Left ventricle myocardium inferior (tissue), 1 donor: ENCODE data around the gene METRNL. TPM values are rescaled to one million over a fixed set of nuclear protein-coding genes. Genes with fewer than 3 reads are reported as not detected.
A peak's percentile ranks its signal among the peaks of the same experiment; 100 is the strongest.

ENCODE experiments used
- DNase-seq: peaks from one replicate; pipeline ENCODE4 v3.0.0-alpha.2; 2020
- H3K27ac ChIP-seq: fragments of 200-600 bp; replicated peaks from 2 replicates; pipeline ENCODE4 v1.8.0; 2021
- H3K27me3 ChIP-seq: fragments of 200-600 bp; 2 replicates; pipeline ENCODE4 v1.8.0; 2021; ENCODE audit warnings: low read depth
- H3K36me3 ChIP-seq: fragments of 200-600 bp; 2 replicates; pipeline ENCODE4 v1.8.0; 2021
- H3K4me1 ChIP-seq: fragments of 200-600 bp; 2 replicates; pipeline ENCODE4 v1.8.0; 2021
- H3K4me3 ChIP-seq: fragments of 200-600 bp; 2 replicates; pipeline ENCODE4 v1.8.0; 2021; ENCODE audit warnings: mild to moderate bottlenecking, moderate library complexity
- H3K9me3 ChIP-seq: fragments of 200-600 bp; replicated peaks from 2 replicates; pipeline ENCODE4 v1.8.0; 2021
- intact Hi-C: fragments of 100-400 bp; cut with micrococcal nuclease; formaldehyde crosslinking; loops from one replicate; pipeline ENCODE4 v1.11.0; 2022
- total RNA-seq: library from RNA; stranded (reverse); fragmentation: NEBNext Ultra II Directional; extraction: Animal tissue kit (Norgen Biotek cat#: 25700); gene quantifications from one replicate; pipeline ENCODE4 v1.2.1, GENCODE V29; 2021
- TF ChIP-seq, protein P1 (sequence below): fragments of 200-600 bp; IDR thresholded peaks from 2 replicates; pipeline ENCODE4 v1.8.0; 2021; ENCODE audit warnings: antibody characterized with exemption, mild to moderate bottlenecking, borderline replicate concordance
- donor health status: DM: no; HTN: yes; CAD: no; lungs with severe emphysema.

The METRNL gene
- total RNA-seq, 1 donor from 2014 or later, result 75.2 TPM

- Histone ChIP-seq H3K9me3 (no peaks in the 10 kb centered on the region), H3K27me3 (no peaks in the 10 kb centered on the region), H3K27ac (peak overlapping the region; percentile 60), H3K4me1 (peaks cover 25% of the 10 kb centered on the region), H3K36me3 (no peaks in the 10 kb centered on the region), H3K4me3 (peak overlapping the region; percentile 59)
- no peak for DNase-seq
- intact Hi-C loops, result no loop called here
- TF ChIP-seq, protein P1, sequence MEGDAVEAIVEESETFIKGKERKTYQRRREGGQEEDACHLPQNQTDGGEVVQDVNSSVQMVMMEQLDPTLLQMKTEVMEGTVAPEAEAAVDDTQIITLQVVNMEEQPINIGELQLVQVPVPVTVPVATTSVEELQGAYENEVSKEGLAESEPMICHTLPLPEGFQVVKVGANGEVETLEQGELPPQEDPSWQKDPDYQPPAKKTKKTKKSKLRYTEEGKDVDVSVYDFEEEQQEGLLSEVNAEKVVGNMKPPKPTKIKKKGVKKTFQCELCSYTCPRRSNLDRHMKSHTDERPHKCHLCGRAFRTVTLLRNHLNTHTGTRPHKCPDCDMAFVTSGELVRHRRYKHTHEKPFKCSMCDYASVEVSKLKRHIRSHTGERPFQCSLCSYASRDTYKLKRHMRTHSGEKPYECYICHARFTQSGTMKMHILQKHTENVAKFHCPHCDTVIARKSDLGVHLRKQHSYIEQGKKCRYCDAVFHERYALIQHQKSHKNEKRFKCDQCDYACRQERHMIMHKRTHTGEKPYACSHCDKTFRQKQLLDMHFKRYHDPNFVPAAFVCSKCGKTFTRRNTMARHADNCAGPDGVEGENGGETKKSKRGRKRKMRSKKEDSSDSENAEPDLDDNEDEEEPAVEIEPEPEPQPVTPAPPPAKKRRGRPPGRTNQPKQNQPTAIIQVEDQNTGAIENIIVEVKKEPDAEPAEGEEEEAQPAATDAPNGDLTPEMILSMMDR, result no peak
Measured at GRCh38 chr17:83109386-83109785, 30.0 kb downstream of the METRNL start.

DNA sequence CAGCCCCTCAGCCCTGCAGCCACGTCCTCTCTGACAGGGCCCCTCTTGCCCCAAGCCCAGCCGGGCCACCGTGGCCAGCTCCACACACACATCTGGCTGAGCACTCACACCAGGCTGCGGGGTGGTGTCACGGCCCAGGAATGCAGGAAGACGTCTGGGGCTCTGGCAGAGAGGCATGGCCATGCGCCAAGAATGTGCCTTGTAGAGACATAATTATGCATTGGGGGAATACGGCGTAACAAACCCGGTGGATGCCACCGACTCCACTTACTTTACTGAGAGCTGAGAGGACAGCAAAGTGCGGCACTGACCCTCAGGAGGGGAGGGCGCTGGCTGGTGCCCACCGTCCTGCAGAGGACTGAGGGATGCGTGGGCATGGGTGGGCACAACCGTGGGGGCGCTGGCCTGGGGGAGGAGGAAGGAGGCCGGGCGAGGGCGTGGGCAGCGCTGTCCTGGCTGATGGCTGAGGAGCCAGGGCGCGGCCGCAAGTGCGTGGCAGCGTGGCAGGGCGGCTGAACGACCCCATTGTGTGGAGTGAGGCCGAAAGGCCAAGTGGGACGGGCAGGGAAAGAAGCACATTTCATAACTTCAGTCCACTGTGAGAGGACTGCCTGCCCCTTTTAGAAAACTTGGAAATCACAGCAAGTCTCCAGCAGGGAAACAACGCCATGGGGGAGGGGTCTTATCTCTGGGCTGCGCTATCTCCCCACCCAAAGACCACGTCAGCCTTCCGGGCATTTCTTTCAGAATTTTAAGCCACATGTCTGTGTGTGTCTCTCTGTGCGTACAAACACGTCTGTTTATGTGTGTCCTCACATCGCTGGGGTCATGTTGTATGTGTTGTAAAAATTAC is 30.6 kb downstream of the METRNL start:
- TF ChIP-seq, protein P1, result no peak
- peak overlapping the region; percentile 59 for H3K4me3 ChIP-seq
- intact Hi-C loops, result no loop called here
- H3K9me3 ChIP-seq, result no peaks in the 10 kb centered on the region
- H3K27me3 ChIP-seq, result no peaks in the 10 kb centered on the region
- peak overlapping the region; percentile 60 for H3K27ac ChIP-seq
- peak; percentile 83 for DNase-seq
- no peaks in the 10 kb centered on the region for H3K36me3 ChIP-seq
- peaks cover 24% of the 10 kb centered on the region for H3K4me1 ChIP-seq

DNA sequence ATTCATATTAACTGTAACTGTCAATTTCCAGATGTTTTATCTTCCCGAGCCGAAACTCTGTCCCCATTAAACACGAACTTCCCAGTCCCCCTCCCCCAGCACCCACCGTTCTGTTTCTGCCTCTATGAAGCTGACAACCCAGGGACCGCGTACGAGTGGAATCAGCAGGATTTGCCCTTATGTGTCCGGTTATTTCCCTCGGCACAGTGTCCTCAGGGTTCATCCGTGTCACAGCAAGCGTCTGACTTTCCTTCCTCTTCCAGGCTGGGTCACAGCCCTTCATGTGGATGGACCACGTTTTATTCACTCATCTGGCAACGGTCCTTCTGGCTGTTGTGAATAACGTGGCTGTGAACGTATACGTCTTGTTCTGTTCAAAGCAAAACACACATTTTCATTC is 31.3 kb downstream of the METRNL start:
- Histone ChIP-seq H3K36me3 (no peaks in the 10 kb centered on the region), H3K9me3 (no peaks in the 10 kb centered on the region), H3K27me3 (no peaks in the 10 kb centered on the region), H3K4me3 (peak overlapping the region; percentile 59), H3K4me1 (peaks cover 24% of the 10 kb centered on the region), H3K27ac (peak overlapping the region; percentile 60)
- intact Hi-C loops, result no loop called here
- TF ChIP-seq, protein P1, result no peak
- no peak for DNase-seq

- Histone ChIP-seq H3K27ac (no peak overlapping the region), H3K36me3 (no peaks in the 10 kb centered on the region), H3K9me3 (no peaks in the 10 kb centered on the region), H3K27me3 (no peaks in the 10 kb centered on the region), H3K4me3 (no peak overlapping the region), H3K4me1 (peaks cover 24% of the 10 kb centered on the region)
- no peak for DNase-seq
- TF ChIP-seq, protein P1, result no peak
- intact Hi-C loops, result no loop called here
Measured at GRCh38 chr17:83111516-83112282, 32.3 kb downstream of the METRNL start.

GRCh38 chr17:83113381-83113780 is 34.0 kb downstream of the METRNL start:
- TF ChIP-seq, protein P1, result no peak
- Histone ChIP-seq H3K4me3 (no peak overlapping the region), H3K9me3 (no peaks in the 10 kb centered on the region), H3K36me3 (no peaks in the 10 kb centered on the region), H3K27me3 (no peaks in the 10 kb centered on the region), H3K4me1 (peaks cover 26% of the 10 kb centered on the region), H3K27ac (no peak overlapping the region)
- DNase-seq, result no peak
- intact Hi-C loops, result no loop called here
